Left ventricle myocardium inferior (tissue), 1 donor: ENCODE results near the gene RTF1. TPM values are rescaled to one million over a fixed set of nuclear protein-coding genes. Genes with fewer than 3 reads are reported as not detected.

Experiments
- DNase-seq: peaks from one replicate; pipeline ENCODE4 v3.0.0-alpha.2; 2020
- H3K27ac ChIP-seq: fragments of 200-600 bp; replicated peaks from 2 replicates; pipeline ENCODE4 v1.8.0; 2021
- H3K27me3 ChIP-seq: fragments of 200-600 bp; 2 replicates; pipeline ENCODE4 v1.8.0; 2021; ENCODE audit warnings: low read depth
- H3K36me3 ChIP-seq: fragments of 200-600 bp; 2 replicates; pipeline ENCODE4 v1.8.0; 2021
- H3K4me1 ChIP-seq: fragments of 200-600 bp; 2 replicates; pipeline ENCODE4 v1.8.0; 2021
- H3K4me3 ChIP-seq: fragments of 200-600 bp; 2 replicates; pipeline ENCODE4 v1.8.0; 2021; ENCODE audit warnings: mild to moderate bottlenecking, moderate library complexity
- H3K9me3 ChIP-seq: fragments of 200-600 bp; replicated peaks from 2 replicates; pipeline ENCODE4 v1.8.0; 2021
- CTCF ChIP-seq: fragments of 200-600 bp; IDR thresholded peaks from 2 replicates; pipeline ENCODE4 v1.8.0; 2021; ENCODE audit warnings: antibody characterized with exemption, mild to moderate bottlenecking, borderline replicate concordance
- intact Hi-C: fragments of 100-400 bp; cut with micrococcal nuclease; formaldehyde crosslinking; loops from one replicate; pipeline ENCODE4 v1.11.0; 2022
- total RNA-seq: library from RNA; stranded (reverse); fragmentation: NEBNext Ultra II Directional; extraction: Animal tissue kit (Norgen Biotek cat#: 25700); gene quantifications from one replicate; pipeline ENCODE4 v1.2.1, GENCODE V29; 2021
- donor health status: DM: no; HTN: yes; CAD: no; lungs with severe emphysema.

RTF1 gene
- total RNA-seq, 1 donor from 2014 or later: 23.4 TPM

GRCh38 chr15:41473418-41473817 is 56.5 kb downstream of the RTF1 start:
- DNase-seq: no peak
- no peaks in the 10 kb centered on the region for H3K27me3 ChIP-seq
- TF ChIP-seq CTCF: no peak
- H3K36me3 ChIP-seq: peaks cover 97% of the 10 kb centered on the region
- no peak overlapping the region for H3K27ac ChIP-seq
- no peaks in the 10 kb centered on the region for H3K9me3 ChIP-seq
- intact Hi-C loops: no loop called here
- no peak overlapping the region for H3K4me3 ChIP-seq
- H3K4me1 ChIP-seq: peaks cover 6% of the 10 kb centered on the region

- DNase-seq: no peak
- intact Hi-C loops: no loop called here
These were observed 57.5 kb downstream of the RTF1 start for GRCh38 chr15:41474436-41474835.

GRCh38 chr15:41474941-41475340 is 58.0 kb downstream of the RTF1 start:
- H3K36me3 ChIP-seq: peaks cover 100% of the 10 kb centered on the region
- no peaks in the 10 kb centered on the region for H3K27me3 ChIP-seq
- H3K4me1 ChIP-seq: peaks cover 6% of the 10 kb centered on the region
- no peak overlapping the region for H3K27ac ChIP-seq
- no peak for TF ChIP-seq CTCF
- H3K9me3 ChIP-seq: no peaks in the 10 kb centered on the region
- intact Hi-C loops: no loop called here
- no peak overlapping the region for H3K4me3 ChIP-seq
- no peak for DNase-seq

More at GRCh38 chr15:41474436-41474835, 57.5 kb downstream of the RTF1 start:
- Histone ChIP-seq H3K36me3 (peaks cover 100% of the 10 kb centered on the region), H3K27me3 (no peaks in the 10 kb centered on the region), H3K4me3 (no peak overlapping the region), H3K4me1 (peaks cover 6% of the 10 kb centered on the region), H3K27ac (no peak overlapping the region), H3K9me3 (no peaks in the 10 kb centered on the region)
- TF ChIP-seq CTCF: no peak

- H3K9me3 ChIP-seq: no peaks in the 10 kb centered on the region
These were observed 59.6 kb downstream of the RTF1 start for GRCh38 chr15:41476416-41477048.

GRCh38 chr15:41480396-41481140 is 63.7 kb downstream of the RTF1 start:
- no peak for TF ChIP-seq CTCF
- H3K4me1 ChIP-seq: peaks cover 6% of the 10 kb centered on the region
- DNase-seq: no peak
- H3K4me3 ChIP-seq: no peak overlapping the region
- intact Hi-C loops: no loop called here
- H3K27me3 ChIP-seq: no peaks in the 10 kb centered on the region
- no peak overlapping the region for H3K27ac ChIP-seq
- peaks cover 75% of the 10 kb centered on the region for H3K36me3 ChIP-seq
- no peaks in the 10 kb centered on the region for H3K9me3 ChIP-seq

More at GRCh38 chr15:41476416-41477048, 59.6 kb downstream of the RTF1 start:
- H3K27me3 ChIP-seq: no peaks in the 10 kb centered on the region
- H3K36me3 ChIP-seq: peaks cover 100% of the 10 kb centered on the region
- H3K4me3 ChIP-seq: no peak overlapping the region
- peak overlapping the region; percentile 68 for H3K27ac ChIP-seq
- no peak for TF ChIP-seq CTCF
- no peak for DNase-seq
- intact Hi-C loops: no loop called here
- peaks cover 6% of the 10 kb centered on the region for H3K4me1 ChIP-seq
